Mammary epithelial cell (primary cell): Measurements from ENCODE around the gene FREM1.

Experiments
- CTCF ChIP-seq, 2 donors: IDR thresholded peaks in 1 of 2; conservative IDR thresholded peaks in 1 of 2; 2 replicates each; pipeline ENCODE4 v1.5.1; 2011 to 2012; ENCODE audit warnings: inconsistent platforms in 2 of 2, low read length in 2 of 2, mild to moderate bottlenecking in 2 of 2, control low read depth in 1 of 2, low read depth in 1 of 2; ENCODE audit not compliant: insufficient read depth in 1 of 2; ENCODE audit errors: extremely low read depth in 1 of 2
- EZH2 ChIP-seq: IDR thresholded peaks from 2 replicates; pipeline ENCODE4 v1.6.1; 2012; ENCODE audit warnings: low read length, inconsistent platforms, borderline replicate concordance

- TF ChIP-seq CTCF (conservative IDR thresholded peaks at IDR 0.05 in 1 of 2, IDR thresholded peaks at IDR 0.05 in 1 of 2; ENCODE audit: extremely low read depth in 1 of 2, insufficient read depth in 1 of 2, low read depth in 1 of 2, low read length in 2 of 2) (no peak), EZH2 (no peak)
Observed at GRCh38 chr9:14882090-14882489, 28.1 kb downstream of the FREM1 start.
